Activated CD4-positive, alpha-beta T cell treated with anti-CD3 and anti-CD28 coated beads, Interleukin-2, amount 50 U/mL, for 24 hours (primary cell): ENCODE results near the gene ZNF22.
"Not testable (repeated sequence)": the region's sequence is repeated elsewhere in the genome, so short reads cannot be mapped to it uniquely, and the experiment has no call there.

ENCODE experiments used
- DNase-seq, 2 donors: peaks; one replicate each; pipeline ENCODE4 v3.0.0-alpha.2; 2020; ENCODE audit warnings: low read depth in 1 of 2, low spot score in 1 of 2

The ZNF22 gene

GRCh38 chr10:45006276-45007030, 5.7 kb downstream of the ZNF22 start:
- no peak for DNase-seq

DNA sequence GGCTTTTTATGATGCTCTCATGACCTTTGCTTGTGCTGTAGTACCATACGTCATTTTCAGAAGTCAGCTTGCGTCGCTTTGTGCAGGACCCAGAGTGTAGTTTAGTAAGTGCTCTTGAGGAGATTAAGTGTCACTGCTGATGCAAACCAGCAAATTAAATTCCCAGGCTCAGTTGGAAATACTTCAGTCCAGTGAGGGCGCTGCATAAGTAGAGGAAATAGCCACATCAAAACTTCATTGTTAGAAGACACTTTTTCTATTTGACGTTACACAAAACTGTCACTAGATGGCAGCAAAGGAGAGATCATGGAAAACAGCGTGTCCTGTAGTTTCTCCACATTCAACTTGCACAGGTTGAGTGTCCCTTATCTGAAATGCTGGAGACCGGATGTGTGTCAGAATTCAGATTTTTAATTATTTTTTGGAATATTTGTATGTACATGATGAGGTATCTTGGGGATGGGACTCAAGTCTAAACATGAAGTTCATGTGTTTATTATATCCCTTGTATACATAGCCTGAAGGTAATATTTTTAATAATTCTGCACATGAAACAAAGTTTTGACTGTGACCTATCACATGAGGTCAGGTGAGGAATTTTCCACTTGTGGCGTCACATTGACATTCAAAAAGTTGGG, 7.9 kb downstream of the ZNF22 start:
- DNase-seq: peak in 1 of 2 donors; percentile 18

GRCh38 chr10:45014557-45014956, 13.8 kb downstream of the ZNF22 start:
- not testable (repeated sequence) for DNase-seq

- no peak for DNase-seq
These were observed 14.9 kb downstream of the ZNF22 start for GRCh38 chr10:45015590-45015989.

- DNase-seq: no peak
These were observed 22.7 kb downstream of the ZNF22 start for GRCh38 chr10:45023426-45023825.

DNA sequence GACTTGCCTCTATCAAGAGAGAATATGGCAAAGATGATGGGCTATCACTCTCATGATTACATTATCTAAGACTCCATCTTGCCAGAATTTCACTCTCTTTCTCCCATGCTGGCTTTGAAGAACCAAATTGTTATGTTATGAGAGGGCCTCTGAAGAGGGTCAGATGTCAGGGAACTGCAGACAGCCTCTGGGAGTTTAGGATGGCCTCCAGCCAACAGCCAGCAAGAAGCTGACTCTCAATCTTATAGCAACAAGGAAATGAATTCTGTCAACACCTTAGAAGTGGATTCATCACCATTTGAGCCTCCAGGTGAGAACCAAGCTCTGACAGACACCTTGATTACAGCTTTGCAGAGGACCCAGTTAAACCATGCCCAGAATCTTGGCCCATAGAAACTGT, 33.6 kb downstream of the ZNF22 start:
- DNase-seq: no peak

DNA sequence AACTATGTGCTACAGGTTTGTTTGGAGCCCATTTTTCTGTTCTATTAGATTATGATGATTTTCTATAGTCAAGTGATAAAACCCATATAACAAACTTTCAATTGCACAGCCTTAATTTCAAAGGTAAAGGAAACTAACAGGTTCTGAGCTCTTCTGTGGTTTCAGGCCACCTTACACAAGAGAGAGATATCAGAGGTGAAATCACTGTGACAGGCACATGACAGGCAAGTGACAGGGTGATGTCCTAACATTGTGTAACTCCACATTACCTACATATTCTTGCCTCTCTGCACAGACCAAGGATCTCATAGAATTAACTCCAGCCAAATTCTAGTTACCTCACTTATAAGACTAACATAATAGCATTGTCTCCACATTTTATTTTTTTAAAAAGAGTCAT, 35.0 kb downstream of the ZNF22 start:
- DNase-seq: no peak

DNA sequence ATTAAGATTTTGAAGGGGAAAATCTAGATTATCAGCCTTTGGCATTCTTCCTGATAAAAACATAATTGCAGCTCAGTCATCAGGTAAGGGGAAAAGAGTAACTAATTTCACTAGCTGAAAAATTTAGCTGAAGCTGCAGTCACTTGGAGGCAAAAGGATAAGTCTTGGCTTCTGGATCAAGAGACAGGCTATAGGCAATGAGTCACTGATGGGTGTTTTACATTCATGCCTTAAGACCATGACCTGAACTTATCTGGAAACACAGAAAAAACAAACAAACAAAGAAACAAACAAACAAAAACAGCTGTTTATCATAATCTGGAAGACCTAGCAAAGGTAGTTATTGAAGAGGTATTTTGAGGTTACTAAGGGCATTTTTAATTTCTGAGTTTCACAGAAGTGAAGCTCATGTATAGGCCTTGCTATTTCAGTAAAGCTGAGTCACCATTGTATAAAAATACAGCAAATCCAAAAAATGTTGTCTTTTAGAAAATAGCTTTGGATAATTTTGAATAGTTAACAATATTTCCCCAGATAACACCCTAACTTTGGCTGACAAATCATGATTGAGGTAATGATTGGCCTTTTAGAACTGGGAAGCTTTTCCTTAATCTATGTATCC, 40.3 kb downstream of the ZNF22 start:
- no peak for DNase-seq

- DNase-seq: no peak
These were observed 43.6 kb downstream of the ZNF22 start for GRCh38 chr10:45044290-45044689.

DNA sequence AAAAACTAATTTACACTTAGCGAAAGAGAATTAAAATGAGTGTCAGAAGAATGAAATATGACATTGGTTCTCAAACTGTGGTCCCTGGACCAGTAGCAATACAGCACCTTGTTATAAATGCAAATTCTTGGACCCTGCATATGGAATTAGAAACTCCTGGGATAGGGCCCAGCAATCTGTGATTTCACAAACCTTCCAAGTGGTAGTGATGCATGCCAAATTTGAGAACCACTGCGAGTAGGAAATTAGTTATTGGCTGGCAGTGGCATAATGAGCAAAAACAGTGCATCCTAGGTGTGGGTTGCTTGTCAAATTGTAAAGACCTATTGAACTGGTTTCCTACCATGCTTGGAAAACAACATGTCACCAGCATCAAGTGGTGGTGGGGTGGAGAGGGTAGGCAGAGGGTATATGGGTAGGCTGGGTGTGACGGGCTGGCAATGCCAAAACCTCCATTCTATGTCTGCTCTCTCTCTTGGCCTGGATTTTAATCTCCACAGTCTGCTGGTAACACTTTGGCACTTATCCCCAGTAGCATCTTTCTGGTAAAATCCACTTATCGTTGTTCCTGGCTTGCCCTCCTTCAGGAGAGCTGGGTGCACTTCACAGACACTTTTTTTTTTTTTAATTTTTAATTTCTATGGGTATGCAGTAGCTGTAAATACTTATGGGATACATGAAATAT, 50.0 kb downstream of the ZNF22 start:
- no peak for DNase-seq

- no peak for DNase-seq
These were observed 52.0 kb downstream of the ZNF22 start for GRCh38 chr10:45052700-45053099.

- no peak for DNase-seq
These were observed 52.9 kb downstream of the ZNF22 start for GRCh38 chr10:45053569-45054100.
